OCI-LY3 (cell line): ENCODE measurements around the gene LTBP3.

Experiments
- EZH2phosphoT487 ChIP-seq: fragments of 200-600 bp; shearing (Covaris generic); IDR thresholded peaks from 2 replicates; pipeline ENCODE4 v1.6.1; 2018; ENCODE audit warnings: antibody characterized with exemption, mixed run types, low read depth
- TF ChIP-seq, protein P1 (sequence below): fragments of 200-600, 300-600 bp; sonication (generic); IDR thresholded peaks from 2 replicates; pipeline ENCODE4 v1.5.1; 2014; ENCODE audit warnings: antibody characterized with exemption, low read length, low read depth

DNA sequence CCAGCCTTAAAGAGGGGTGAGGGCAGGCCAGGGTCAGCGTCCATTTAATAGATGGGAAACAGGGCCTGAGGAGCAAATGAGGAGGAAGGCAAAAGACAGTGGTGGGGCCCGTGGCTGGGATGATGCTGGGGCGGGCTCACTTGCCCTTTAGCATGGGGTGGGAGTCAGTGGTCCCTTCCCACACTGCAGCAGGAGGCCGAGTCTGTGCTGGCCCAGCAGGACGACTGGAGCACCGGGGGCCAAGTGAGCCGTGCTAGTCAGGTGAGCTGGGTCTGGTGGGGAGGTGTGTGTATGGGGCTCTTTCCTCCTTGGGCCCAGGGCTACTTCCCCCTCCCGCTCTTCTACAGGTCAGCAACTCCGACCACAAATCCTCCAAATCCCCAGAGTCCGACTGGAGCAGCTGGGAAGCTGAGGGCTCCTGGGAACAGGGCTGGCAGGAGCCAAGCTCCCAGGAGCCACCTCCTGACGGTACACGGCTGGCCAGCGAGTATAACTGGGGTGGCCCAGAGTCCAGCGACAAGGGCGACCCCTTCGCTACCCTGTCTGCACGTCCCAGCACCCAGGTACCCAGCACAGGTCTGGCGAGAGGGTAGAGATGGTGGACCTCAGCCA is 20.4 kb downstream of the LTBP3 start:
- TF ChIP-seq, protein P1, sequence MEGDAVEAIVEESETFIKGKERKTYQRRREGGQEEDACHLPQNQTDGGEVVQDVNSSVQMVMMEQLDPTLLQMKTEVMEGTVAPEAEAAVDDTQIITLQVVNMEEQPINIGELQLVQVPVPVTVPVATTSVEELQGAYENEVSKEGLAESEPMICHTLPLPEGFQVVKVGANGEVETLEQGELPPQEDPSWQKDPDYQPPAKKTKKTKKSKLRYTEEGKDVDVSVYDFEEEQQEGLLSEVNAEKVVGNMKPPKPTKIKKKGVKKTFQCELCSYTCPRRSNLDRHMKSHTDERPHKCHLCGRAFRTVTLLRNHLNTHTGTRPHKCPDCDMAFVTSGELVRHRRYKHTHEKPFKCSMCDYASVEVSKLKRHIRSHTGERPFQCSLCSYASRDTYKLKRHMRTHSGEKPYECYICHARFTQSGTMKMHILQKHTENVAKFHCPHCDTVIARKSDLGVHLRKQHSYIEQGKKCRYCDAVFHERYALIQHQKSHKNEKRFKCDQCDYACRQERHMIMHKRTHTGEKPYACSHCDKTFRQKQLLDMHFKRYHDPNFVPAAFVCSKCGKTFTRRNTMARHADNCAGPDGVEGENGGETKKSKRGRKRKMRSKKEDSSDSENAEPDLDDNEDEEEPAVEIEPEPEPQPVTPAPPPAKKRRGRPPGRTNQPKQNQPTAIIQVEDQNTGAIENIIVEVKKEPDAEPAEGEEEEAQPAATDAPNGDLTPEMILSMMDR = no peak
- no peak for TF ChIP-seq EZH2phosphoT487
